ENCODE data around the gene ARHGEF25. TPM values are rescaled to one million over a fixed set of nuclear protein-coding genes. Genes with fewer than 3 reads are reported as not detected.
"Not testable (repeated sequence)": the region's sequence is repeated elsewhere in the genome, so short reads cannot be mapped to it uniquely, and the experiment has no call there.

ARHGEF25 gene
- total RNA-seq, 1 experiment from 2014 or later, result 5.2 TPM

DNA sequence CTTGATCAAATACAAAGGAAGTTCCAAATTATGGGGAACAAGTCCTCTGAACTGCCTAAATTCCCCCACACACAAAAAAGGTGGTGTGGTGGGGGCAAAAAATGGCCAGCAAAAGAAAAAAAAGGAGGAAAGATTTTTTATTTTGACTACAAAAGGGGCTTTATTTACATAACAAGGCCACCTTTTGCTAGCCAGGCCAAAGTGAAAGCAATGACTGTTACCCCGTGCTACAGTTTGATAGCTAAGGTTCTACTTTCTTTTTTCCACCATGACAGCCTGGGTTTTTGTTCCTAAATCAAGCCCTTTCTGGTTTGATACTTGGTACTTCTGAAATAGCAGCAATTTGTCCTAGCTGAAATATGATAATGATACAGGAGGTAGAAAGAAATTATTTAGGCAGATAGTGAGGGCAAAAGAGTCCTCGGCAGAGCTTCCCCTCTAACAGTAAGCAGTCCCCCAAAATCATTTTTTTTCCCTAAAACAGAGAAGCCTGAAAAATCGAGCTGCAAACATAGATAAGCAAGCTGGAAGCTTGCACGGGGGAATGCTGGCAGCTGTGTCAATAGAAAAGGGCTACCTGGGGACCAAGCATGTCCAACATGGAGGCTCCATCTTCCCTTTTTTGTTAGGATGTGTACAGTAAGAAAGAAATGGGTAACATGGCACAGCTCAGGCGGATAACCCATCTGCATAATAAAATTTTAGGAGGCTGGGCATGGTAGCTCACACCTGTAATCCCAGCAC lies 30.6 kb downstream of the ARHGEF25 start:
- BruUV-seq (replicated peaks), result no TSS peak
- DNase-seq, result no peak
- H3K4me1 Mint-ChIP-seq (ENCODE audit: low read depth, unreplicated experiment), result no peaks in the 10 kb centered on the region
- peaks cover 15% of the 10 kb centered on the region for H3K9me3 ChIP-seq
- no peaks in the 10 kb centered on the region for H3K27me3 ChIP-seq (replicated peaks; ENCODE audit: control insufficient read depth, insufficient read depth, low read length)
- no peak for TF ChIP-seq CTCF (IDR thresholded peaks at IDR 0.05; ENCODE audit: insufficient read depth in 1 of 2, low read depth in 1 of 2, low read length in 1 of 2, severe bottlenecking in 1 of 2, unreplicated experiment in 1 of 2)
- no peaks in the 10 kb centered on the region for H3K36me3 Mint-ChIP-seq (ENCODE audit: insufficient read depth, unreplicated experiment)
- no peaks in the 10 kb centered on the region for H3K4me1 ChIP-seq
- H3K36me3 ChIP-seq (ENCODE audit: control insufficient read depth, insufficient read depth, low read length), result no peaks in the 10 kb centered on the region
- ChIA-PET CTCF (no interaction called here), POLR2A (no interaction called here)
- H3K4me3 ChIP-seq (ENCODE audit: low read depth, low read length), result no peak overlapping the region
- no peak overlapping the region for H3K4me3 Mint-ChIP-seq (ENCODE audit: unreplicated experiment)
- intact Hi-C loops (cut with micrococcal nuclease; ENCODE audit: unreplicated experiment), result no loop called here
- no peaks in the 10 kb centered on the region for H3K27me3 Mint-ChIP-seq (ENCODE audit: insufficient read depth, unreplicated experiment)
- no peaks in the 10 kb centered on the region for H3K9me3 Mint-ChIP-seq (ENCODE audit: unreplicated experiment)
- no peak overlapping the region for H3K27ac Mint-ChIP-seq (ENCODE audit: unreplicated experiment)

DNA sequence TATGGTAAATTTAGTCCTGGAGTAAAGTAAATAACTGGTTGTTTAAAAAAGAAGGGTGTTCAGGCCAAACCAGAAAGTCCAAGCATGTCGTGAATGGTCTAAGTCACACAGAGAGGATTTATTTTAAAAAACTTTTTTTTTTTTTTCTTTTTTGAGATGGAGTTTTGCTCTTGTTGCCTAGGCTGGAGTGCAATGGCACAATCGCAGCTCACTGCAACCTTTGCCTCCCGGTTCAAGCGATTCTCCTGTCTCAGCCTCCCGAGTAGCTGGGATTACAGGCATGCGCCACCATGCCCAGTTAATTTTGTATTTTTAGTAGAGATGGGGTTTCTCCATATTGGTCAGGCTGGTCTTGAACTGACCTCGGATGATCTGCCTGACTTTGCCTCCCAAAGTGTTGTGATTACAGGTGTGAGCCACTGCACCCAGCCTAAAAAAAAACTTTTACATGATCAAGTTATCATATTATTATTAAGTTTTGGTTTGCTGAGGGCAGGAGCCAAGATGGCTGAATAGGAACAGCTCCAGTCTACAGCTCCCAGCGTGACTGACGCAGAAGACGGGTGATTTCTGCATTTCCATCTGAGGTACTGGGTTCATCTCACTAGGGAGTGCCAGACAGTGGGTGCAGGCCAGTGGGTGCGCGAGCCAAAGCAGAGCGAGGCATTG lies 34.9 kb downstream of the ARHGEF25 start:
- H3K4me3 ChIP-seq (ENCODE audit: low read depth, low read length); H3K36me3 Mint-ChIP-seq (ENCODE audit: insufficient read depth, unreplicated experiment); H3K4me3 Mint-ChIP-seq (ENCODE audit: unreplicated experiment); H3K9me3 Mint-ChIP-seq (ENCODE audit: unreplicated experiment); H3K27me3 Mint-ChIP-seq (ENCODE audit: insufficient read depth, unreplicated experiment); H3K27me3 ChIP-seq (replicated peaks; ENCODE audit: control insufficient read depth, insufficient read depth, low read length); CTCF ChIA-PET; H3K36me3 ChIP-seq (ENCODE audit: control insufficient read depth, insufficient read depth, low read length); H3K4me1 ChIP-seq; H3K4me1 Mint-ChIP-seq (ENCODE audit: low read depth, unreplicated experiment); BruUV-seq (replicated peaks); H3K27ac Mint-ChIP-seq (ENCODE audit: unreplicated experiment); intact Hi-C loops (cut with micrococcal nuclease; ENCODE audit: unreplicated experiment): not testable (repeated sequence)
- POLR2A ChIA-PET, result interaction anchor here (0.7 kb wide), 1 partner anchor 29 kb away, joined by 3 read pairs; no protein-coding TSS in a partner anchor
- peaks cover 15% of the 10 kb centered on the region for H3K9me3 ChIP-seq
- DNase-seq, result peak in 1 of 2 experiments; percentile 42

DNA sequence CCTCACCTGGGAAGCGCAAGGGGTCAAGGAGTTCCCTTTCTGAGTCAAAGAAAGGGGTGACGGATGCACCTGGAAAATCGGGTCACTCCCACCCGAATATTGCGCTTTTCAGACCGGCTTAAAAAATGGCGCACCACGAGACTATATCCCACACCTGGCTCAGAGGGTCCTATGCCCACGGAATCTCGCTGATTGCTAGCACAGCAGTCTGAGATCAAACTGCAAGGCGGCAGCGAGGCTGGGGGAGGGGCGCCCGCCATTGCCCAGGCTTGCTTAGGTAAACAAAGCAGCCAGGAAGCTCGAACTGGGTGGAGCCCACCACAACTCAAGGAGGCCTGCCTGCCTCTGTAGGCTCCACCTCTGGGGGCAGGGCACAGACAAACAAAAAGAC lies 35.4 kb downstream of the ARHGEF25 start:
- peaks cover 15% of the 10 kb centered on the region for H3K9me3 ChIP-seq
- H3K9me3 Mint-ChIP-seq (ENCODE audit: unreplicated experiment); H3K4me1 ChIP-seq; H3K4me3 ChIP-seq (ENCODE audit: low read depth, low read length); CTCF ChIA-PET; H3K4me3 Mint-ChIP-seq (ENCODE audit: unreplicated experiment); H3K27me3 ChIP-seq (replicated peaks; ENCODE audit: control insufficient read depth, insufficient read depth, low read length); H3K36me3 ChIP-seq (ENCODE audit: control insufficient read depth, insufficient read depth, low read length); BruUV-seq (replicated peaks); intact Hi-C loops (cut with micrococcal nuclease; ENCODE audit: unreplicated experiment); POLR2A ChIA-PET; H3K36me3 Mint-ChIP-seq (ENCODE audit: insufficient read depth, unreplicated experiment); H3K27me3 Mint-ChIP-seq (ENCODE audit: insufficient read depth, unreplicated experiment); DNase-seq; H3K4me1 Mint-ChIP-seq (ENCODE audit: low read depth, unreplicated experiment); H3K27ac Mint-ChIP-seq (ENCODE audit: unreplicated experiment): not testable (repeated sequence)

- CTCF ChIA-PET, result no interaction called here
- no peaks in the 10 kb centered on the region for H3K9me3 Mint-ChIP-seq (ENCODE audit: unreplicated experiment)
- no TSS peak for BruUV-seq (replicated peaks)
- H3K27me3 Mint-ChIP-seq (ENCODE audit: insufficient read depth, unreplicated experiment), result peaks cover 3% of the 10 kb centered on the region
- intact Hi-C loops (cut with micrococcal nuclease; ENCODE audit: unreplicated experiment), result no loop called here
- no peak overlapping the region for H3K4me3 Mint-ChIP-seq (ENCODE audit: unreplicated experiment)
- Histone ChIP-seq H3K4me1 (no peaks in the 10 kb centered on the region), H3K27me3 (replicated peaks; ENCODE audit: control insufficient read depth, insufficient read depth, low read length) (no peaks in the 10 kb centered on the region), H3K4me3 (ENCODE audit: low read depth, low read length) (no peak overlapping the region), H3K36me3 (ENCODE audit: control insufficient read depth, insufficient read depth, low read length) (no peaks in the 10 kb centered on the region), H3K9me3 (no peaks in the 10 kb centered on the region)
- TF ChIP-seq CTCF (IDR thresholded peaks at IDR 0.05; ENCODE audit: insufficient read depth in 1 of 2, low read depth in 1 of 2, low read length in 1 of 2, severe bottlenecking in 1 of 2, unreplicated experiment in 1 of 2), result no peak
- H3K4me1 Mint-ChIP-seq (ENCODE audit: low read depth, unreplicated experiment), result no peaks in the 10 kb centered on the region
- H3K27ac Mint-ChIP-seq (ENCODE audit: unreplicated experiment), result no peak overlapping the region
- no peaks in the 10 kb centered on the region for H3K36me3 Mint-ChIP-seq (ENCODE audit: insufficient read depth, unreplicated experiment)
- no peak for DNase-seq
- POLR2A ChIA-PET, result no interaction called here
These were observed 42.8 kb downstream of the ARHGEF25 start for GRCh38 chr12:57654042-57654441.

Data from Caco-2 (cell line).